Activated naive CD8-positive, alpha-beta T cell (primary cell): ENCODE results near the gene HOXD11.

Source experiments
- H3K27ac Mint-ChIP-seq: one replicate; pipeline ENCODE4 v1.8.0; 2021; ENCODE audit warnings: mixed read lengths
- H3K27me3 Mint-ChIP-seq: one replicate; pipeline ENCODE4 v1.8.0; 2021; ENCODE audit warnings: mixed read lengths
- H3K36me3 Mint-ChIP-seq: one replicate; pipeline ENCODE4 v1.8.0; 2021; ENCODE audit warnings: mixed read lengths
- H3K4me1 Mint-ChIP-seq: one replicate; pipeline ENCODE4 v1.8.0; 2021; ENCODE audit warnings: low read depth, mixed read lengths
- H3K4me3 Mint-ChIP-seq: one replicate; pipeline ENCODE4 v1.8.0; 2021; ENCODE audit warnings: mild to moderate bottlenecking, mixed read lengths
- H3K9me3 Mint-ChIP-seq: one replicate; pipeline ENCODE4 v1.8.0; 2021; ENCODE audit warnings: low read depth, mixed read lengths

Gene HOXD11

GRCh38 chr2:176115883-176116813, 9.1 kb downstream of the HOXD11 start, which contains the start of gene HOXD10:
TSS of gene HOXD10 (plus strand) at chr2:176116778. CDS start at chr2:176116834, 56 bp downstream.
- Mint-ChIP-seq H3K4me1 (peaks cover 4% of the 10 kb centered on the region), H3K27ac (peak within 1 kb of the TSS; percentile 66), H3K4me3 (no peak within 1 kb of the TSS)

GRCh38 chr2:176117162-176117822, 10.2 kb downstream of the HOXD11 start:
- Mint-ChIP-seq H3K27me3 (peaks cover 59% of the 10 kb centered on the region), H3K4me1 (peaks cover 3% of the 10 kb centered on the region), H3K9me3 (peaks cover 3% of the 10 kb centered on the region), H3K27ac (no peak overlapping the region), H3K36me3 (peaks cover 5% of the 10 kb centered on the region), H3K4me3 (no peak overlapping the region)

More at GRCh38 chr2:176115883-176116813, 9.1 kb downstream of the HOXD11 start, which contains the start of gene HOXD10:
- Mint-ChIP-seq H3K9me3 (peaks cover 3% of the 10 kb centered on the region), H3K27me3 (peaks cover 62% of the 10 kb centered on the region), H3K36me3 (peaks cover 6% of the 10 kb centered on the region)

GRCh38 chr2:176117823-176118371, 10.8 kb downstream of the HOXD11 start:
- peaks cover 5% of the 10 kb centered on the region for H3K4me1 Mint-ChIP-seq
- peaks cover 54% of the 10 kb centered on the region for H3K27me3 Mint-ChIP-seq
- no peak overlapping the region for H3K4me3 Mint-ChIP-seq
- H3K9me3 Mint-ChIP-seq = peaks cover 3% of the 10 kb centered on the region
- H3K27ac Mint-ChIP-seq = no peak overlapping the region
- peaks cover 5% of the 10 kb centered on the region for H3K36me3 Mint-ChIP-seq

GRCh38 chr2:176118601-176119339, 11.7 kb downstream of the HOXD11 start:
- Mint-ChIP-seq H3K9me3 (peaks cover 3% of the 10 kb centered on the region), H3K4me3 (no peak overlapping the region), H3K27ac (no peak overlapping the region)

GRCh38 chr2:176120364-176121189, 13.5 kb downstream of the HOXD11 start:
- H3K36me3 Mint-ChIP-seq = peaks cover 5% of the 10 kb centered on the region
- H3K27me3 Mint-ChIP-seq = peaks cover 53% of the 10 kb centered on the region
- no peak overlapping the region for H3K27ac Mint-ChIP-seq
- peak overlapping the region; percentile 17 for H3K4me3 Mint-ChIP-seq
- H3K4me1 Mint-ChIP-seq = peaks cover 11% of the 10 kb centered on the region
- peaks cover 3% of the 10 kb centered on the region for H3K9me3 Mint-ChIP-seq

More at GRCh38 chr2:176118601-176119339, 11.7 kb downstream of the HOXD11 start:
- Mint-ChIP-seq H3K27me3 (peaks cover 51% of the 10 kb centered on the region), H3K36me3 (peaks cover 5% of the 10 kb centered on the region), H3K4me1 (peaks cover 7% of the 10 kb centered on the region)

- no peak overlapping the region for H3K27ac Mint-ChIP-seq
Observed at GRCh38 chr2:176121190-176122051, 14.3 kb downstream of the HOXD11 start.

GRCh38 chr2:176122052-176122682, 15.1 kb downstream of the HOXD11 start:
- Mint-ChIP-seq H3K9me3 (peaks cover 3% of the 10 kb centered on the region), H3K27ac (no peak overlapping the region), H3K36me3 (peaks cover 2% of the 10 kb centered on the region), H3K4me3 (peak overlapping the region; percentile 76), H3K4me1 (peaks cover 11% of the 10 kb centered on the region), H3K27me3 (peaks cover 56% of the 10 kb centered on the region)

More at GRCh38 chr2:176121190-176122051, 14.3 kb downstream of the HOXD11 start:
- peak overlapping the region; percentile 17 for H3K4me3 Mint-ChIP-seq
- peaks cover 3% of the 10 kb centered on the region for H3K9me3 Mint-ChIP-seq
- peaks cover 11% of the 10 kb centered on the region for H3K4me1 Mint-ChIP-seq
- H3K36me3 Mint-ChIP-seq = peaks cover 5% of the 10 kb centered on the region
- peaks cover 57% of the 10 kb centered on the region for H3K27me3 Mint-ChIP-seq

GRCh38 chr2:176122683-176123410, 15.8 kb downstream of the HOXD11 start, which contains the start of gene HOXD9:
TSS of gene HOXD9 (plus strand) at chr2:176122719. CDS start at chr2:176122769, 50 bp downstream.
- Mint-ChIP-seq H3K27ac (no peak within 1 kb of the TSS), H3K4me1 (peaks cover 11% of the 10 kb centered on the region), H3K4me3 (peak within 1 kb of the TSS; percentile 76), H3K9me3 (peaks cover 3% of the 10 kb centered on the region), H3K36me3 (peaks cover 2% of the 10 kb centered on the region), H3K27me3 (peaks cover 54% of the 10 kb centered on the region)

- Mint-ChIP-seq H3K4me1 (peaks cover 17% of the 10 kb centered on the region), H3K27ac (no peak overlapping the region)
Observed at GRCh38 chr2:176123411-176124109, 16.5 kb downstream of the HOXD11 start.

GRCh38 chr2:176124110-176124946, 17.2 kb downstream of the HOXD11 start:
- Mint-ChIP-seq H3K9me3 (no peaks in the 10 kb centered on the region), H3K27me3 (peaks cover 54% of the 10 kb centered on the region), H3K4me1 (peaks cover 20% of the 10 kb centered on the region), H3K4me3 (peak overlapping the region; percentile 63), H3K36me3 (no peaks in the 10 kb centered on the region), H3K27ac (no peak overlapping the region)

More at GRCh38 chr2:176123411-176124109, 16.5 kb downstream of the HOXD11 start:
- peaks cover 3% of the 10 kb centered on the region for H3K9me3 Mint-ChIP-seq
- peaks cover 53% of the 10 kb centered on the region for H3K27me3 Mint-ChIP-seq
- H3K4me3 Mint-ChIP-seq = peak overlapping the region; percentile 63
- H3K36me3 Mint-ChIP-seq = peaks cover 2% of the 10 kb centered on the region
